OCI-LY3 (cell line): ENCODE data around the gene TAS2R14.

ENCODE experiments used
- H2AFZ ChIP-seq: fragments of 200-600, 300-600 bp; shearing (Covaris generic); 2 replicates; pipeline ENCODE4 v1.6.0; 2014; ENCODE audit warnings: antibody characterized with exemption, low read depth, low read length
- H3K27ac ChIP-seq: fragments of 200-600, 300-600 bp; sonication (generic); 2 replicates; pipeline ENCODE4 v1.5.1; 2014; ENCODE audit warnings: mild to moderate bottlenecking, low read length, moderate library complexity, mixed read lengths
- H3K27me3 ChIP-seq: fragments of 200-600, 300-600 bp; sonication (generic); 2 replicates; pipeline ENCODE4 v1.6.1; 2014; ENCODE audit warnings: low read depth, low read length, mixed read lengths
- H3K36me3 ChIP-seq: fragments of 200-600, 300-600 bp; sonication (generic); replicated peaks from 2 replicates; pipeline ENCODE3; 2014; ENCODE audit warnings: low read depth, low read length, mixed read lengths
- H3K4me1 ChIP-seq: fragments of 300-600, 200-600 bp; sonication (generic); 2 replicates; pipeline ENCODE4 v1.6.1; 2014; ENCODE audit warnings: low read length, mixed read lengths
- H3K4me2 ChIP-seq: fragments of 200-600, 300-600 bp; sonication (generic); 2 replicates; pipeline ENCODE4 v1.6.1; 2014; ENCODE audit warnings: low read length, mixed read lengths
- H3K4me3 ChIP-seq: fragments of 300-600, 200-600 bp; sonication (generic); 2 replicates; pipeline ENCODE4 v1.5.1; 2014; ENCODE audit warnings: antibody characterized with exemption, mild to moderate bottlenecking, low read length, moderate library complexity
- H3K79me2 ChIP-seq: fragments of 300-600, 200-600 bp; shearing (Covaris generic); 2 replicates; pipeline ENCODE4 v1.6.1; 2014; ENCODE audit warnings: mild to moderate bottlenecking, low read length, mixed read lengths
- H3K9ac ChIP-seq: fragments of 300-600, 200-600 bp; shearing (Covaris generic); 2 replicates; pipeline ENCODE4 v1.6.0; 2014; ENCODE audit warnings: mild to moderate bottlenecking, low read length, moderate library complexity
- H3K9me3 ChIP-seq: fragments of 200-600, 300-600 bp; shearing (Covaris generic); 2 replicates; pipeline ENCODE4 v1.6.1; 2014; ENCODE audit warnings: low read length, mixed read lengths; ENCODE audit not compliant: insufficient read depth
- H4K20me1 ChIP-seq: fragments of 200-600, 300-600 bp; sonication (generic); 2 replicates; pipeline ENCODE4 v1.6.1; 2016; ENCODE audit warnings: low read length, mixed read lengths; ENCODE audit not compliant: insufficient read depth
- EZH2phosphoT487 ChIP-seq: fragments of 200-600 bp; shearing (Covaris generic); IDR thresholded peaks from 2 replicates; pipeline ENCODE4 v1.6.1; 2018; ENCODE audit warnings: antibody characterized with exemption, mixed run types, low read depth
- TF ChIP-seq, protein P1 (sequence below): fragments of 200-600, 300-600 bp; sonication (generic); IDR thresholded peaks from 2 replicates; pipeline ENCODE4 v1.5.1; 2014; ENCODE audit warnings: antibody characterized with exemption, low read length, low read depth

Gene TAS2R14

DNA sequence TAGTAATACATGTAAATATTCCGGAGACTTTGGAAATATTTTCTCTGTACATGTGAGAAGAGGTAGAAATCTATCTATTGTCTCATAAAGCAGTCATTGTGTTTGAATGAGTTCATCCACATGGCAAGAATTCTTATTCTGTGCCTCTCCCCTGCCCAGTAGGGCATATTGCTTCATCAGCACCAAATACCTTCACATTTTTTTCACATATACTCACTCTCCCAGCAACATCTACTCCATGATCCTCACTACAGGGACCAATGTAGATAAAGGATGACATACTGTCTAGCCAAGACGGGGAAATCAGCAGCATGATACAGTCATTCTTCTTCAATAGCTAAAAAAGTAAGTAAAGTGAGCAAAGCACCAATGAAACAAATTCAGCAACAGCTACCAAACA is 1.3 kb upstream of the TAS2R14 start:
- Histone ChIP-seq H2AFZ (no peak overlapping the region), H3K4me2 (no peak overlapping the region), H3K9ac (no peak overlapping the region), H3K27ac (no peak overlapping the region), H3K27me3 (no peaks in the 10 kb centered on the region), H3K4me3 (no peak overlapping the region), H3K79me2 (no peaks in the 10 kb centered on the region), H3K36me3 (no peaks in the 10 kb centered on the region), H3K4me1 (peaks cover 10% of the 10 kb centered on the region), H3K9me3 (no peaks in the 10 kb centered on the region), H4K20me1 (no peaks in the 10 kb centered on the region)
- no peak for TF ChIP-seq EZH2phosphoT487
- TF ChIP-seq, protein P1, sequence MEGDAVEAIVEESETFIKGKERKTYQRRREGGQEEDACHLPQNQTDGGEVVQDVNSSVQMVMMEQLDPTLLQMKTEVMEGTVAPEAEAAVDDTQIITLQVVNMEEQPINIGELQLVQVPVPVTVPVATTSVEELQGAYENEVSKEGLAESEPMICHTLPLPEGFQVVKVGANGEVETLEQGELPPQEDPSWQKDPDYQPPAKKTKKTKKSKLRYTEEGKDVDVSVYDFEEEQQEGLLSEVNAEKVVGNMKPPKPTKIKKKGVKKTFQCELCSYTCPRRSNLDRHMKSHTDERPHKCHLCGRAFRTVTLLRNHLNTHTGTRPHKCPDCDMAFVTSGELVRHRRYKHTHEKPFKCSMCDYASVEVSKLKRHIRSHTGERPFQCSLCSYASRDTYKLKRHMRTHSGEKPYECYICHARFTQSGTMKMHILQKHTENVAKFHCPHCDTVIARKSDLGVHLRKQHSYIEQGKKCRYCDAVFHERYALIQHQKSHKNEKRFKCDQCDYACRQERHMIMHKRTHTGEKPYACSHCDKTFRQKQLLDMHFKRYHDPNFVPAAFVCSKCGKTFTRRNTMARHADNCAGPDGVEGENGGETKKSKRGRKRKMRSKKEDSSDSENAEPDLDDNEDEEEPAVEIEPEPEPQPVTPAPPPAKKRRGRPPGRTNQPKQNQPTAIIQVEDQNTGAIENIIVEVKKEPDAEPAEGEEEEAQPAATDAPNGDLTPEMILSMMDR = no peak

DNA sequence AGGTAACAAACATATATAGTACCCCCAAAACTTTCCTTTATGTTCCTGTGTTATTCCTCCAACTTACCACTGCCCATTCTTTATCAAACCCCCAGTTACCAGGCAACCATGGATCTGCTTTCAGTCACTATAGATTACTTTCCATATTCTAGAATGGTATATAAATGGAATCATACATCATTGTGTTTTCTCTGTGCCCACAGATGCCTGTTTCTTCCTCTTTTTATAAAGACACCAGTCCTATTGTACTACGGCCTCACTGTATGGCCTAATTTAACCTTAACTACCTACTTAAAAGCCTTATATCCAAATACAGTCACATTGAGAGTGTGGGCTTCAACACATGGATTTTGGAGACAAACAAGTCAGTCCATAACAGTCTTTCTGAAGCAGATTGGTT is 2.6 kb downstream of the TAS2R14 start:
- H3K9ac ChIP-seq = no peak overlapping the region
- no peaks in the 10 kb centered on the region for H4K20me1 ChIP-seq
- TF ChIP-seq, protein P1 = no peak
- H3K27ac ChIP-seq = no peak overlapping the region
- H3K27me3 ChIP-seq = no peaks in the 10 kb centered on the region
- H3K36me3 ChIP-seq = no peaks in the 10 kb centered on the region
- no peaks in the 10 kb centered on the region for H3K79me2 ChIP-seq
- H3K4me3 ChIP-seq = no peak overlapping the region
- no peaks in the 10 kb centered on the region for H3K9me3 ChIP-seq
- H3K4me1 ChIP-seq = peaks cover 10% of the 10 kb centered on the region
- no peak overlapping the region for H2AFZ ChIP-seq
- no peak overlapping the region for H3K4me2 ChIP-seq

DNA sequence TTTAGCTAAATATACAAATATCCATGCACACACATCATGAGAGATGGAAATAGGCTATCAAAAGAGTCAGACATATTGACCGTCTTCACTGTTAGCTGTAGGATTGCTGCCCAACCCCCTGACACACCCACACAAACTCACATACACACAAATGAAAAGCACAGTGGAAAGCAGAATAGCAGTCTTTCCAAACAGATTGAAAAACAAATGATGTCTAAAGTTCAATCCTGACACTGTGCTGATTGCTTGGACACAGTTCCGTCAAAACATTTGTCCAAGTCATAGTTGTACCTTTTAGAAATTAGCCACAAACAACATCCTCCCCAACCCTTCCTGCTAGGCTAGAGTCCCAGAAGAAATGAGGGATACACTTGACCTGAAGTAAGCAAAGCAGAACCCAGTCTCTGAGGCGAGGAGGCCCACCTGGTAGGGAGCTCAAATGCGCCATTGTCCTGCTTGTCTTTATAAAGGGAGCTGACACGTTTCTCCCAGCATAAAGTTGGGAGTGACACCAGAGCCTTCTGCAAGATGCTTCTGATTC is 10.2 kb downstream of the TAS2R14 start, which contains the start of gene PRH2:
Gene PRH2, plus strand, starts transcription at position 491 of the 541 bp plus-strand sequence. Its CDS starts 38 bp downstream, at position 529.
- no peaks in the 10 kb centered on the region for H3K9me3 ChIP-seq
- no peaks in the 10 kb centered on the region for H3K36me3 ChIP-seq
- H4K20me1 ChIP-seq = no peaks in the 10 kb centered on the region
- H3K4me3 ChIP-seq = no peak within 1 kb of the TSS
- no peak within 1 kb of the TSS for H3K9ac ChIP-seq
- TF ChIP-seq EZH2phosphoT487 = no peak
- TF ChIP-seq, protein P1 = no peak
- no peaks in the 10 kb centered on the region for H3K79me2 ChIP-seq
- H3K4me1 ChIP-seq = no peaks in the 10 kb centered on the region
- no peak within 1 kb of the TSS for H2AFZ ChIP-seq
- H3K4me2 ChIP-seq = no peak within 1 kb of the TSS
- no peaks in the 10 kb centered on the region for H3K27me3 ChIP-seq
- H3K27ac ChIP-seq = no peak within 1 kb of the TSS

DNA sequence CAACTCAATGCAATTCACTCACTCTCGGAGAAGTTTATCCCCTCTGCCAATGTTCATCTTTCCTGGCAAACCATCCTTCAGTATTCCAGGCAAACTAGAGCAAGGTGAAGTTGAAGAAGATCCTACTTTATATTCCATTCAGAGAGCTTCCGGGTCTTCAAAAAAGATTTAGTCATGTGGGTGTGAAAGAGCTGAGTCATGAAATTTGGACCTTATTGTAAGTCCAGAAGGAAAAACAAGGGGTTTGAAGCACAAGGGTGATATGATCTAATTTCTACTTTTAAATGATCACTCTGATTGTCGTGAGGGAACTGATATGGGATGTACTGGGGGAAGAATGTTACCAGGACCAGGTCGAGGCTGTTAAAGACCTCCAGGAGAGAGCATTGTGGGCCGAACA is 12.8 kb downstream of the TAS2R14 start:
- Histone ChIP-seq H3K27me3 (no peaks in the 10 kb centered on the region), H3K9ac (no peak overlapping the region), H4K20me1 (no peaks in the 10 kb centered on the region), H3K36me3 (no peaks in the 10 kb centered on the region), H3K79me2 (no peaks in the 10 kb centered on the region), H3K9me3 (no peaks in the 10 kb centered on the region), H3K4me1 (no peaks in the 10 kb centered on the region), H3K27ac (no peak overlapping the region), H3K4me2 (no peak overlapping the region), H3K4me3 (no peak overlapping the region), H2AFZ (no peak overlapping the region)
- TF ChIP-seq, protein P1 = no peak
- TF ChIP-seq EZH2phosphoT487 = no peak
